Upper lobe of left lung (tissue), 6 donors: ENCODE data around the gene LPAR2. TPM values are rescaled to one million over a fixed set of nuclear protein-coding genes. Genes with fewer than 3 reads are reported as not detected.

Source experiments
- ATAC-seq, 2 donors: fragments of 200-7000 bp; cut with Tn5 transposase; one replicate each; pipeline ENCODE4 v1.9.1; 2022; ENCODE audit warnings: mild to moderate bottlenecking in 2 of 2, moderate library complexity in 2 of 2; ENCODE audit not compliant: low FRiP score in 2 of 2
- DNase-seq, 2 donors: peaks; one replicate each; pipeline ENCODE4 v3.0.0-alpha.2; 2019 to 2020
- H3K27ac ChIP-seq, 4 donors: fragments of 200-600 bp; sonication (generic); one replicate each; pipeline ENCODE4 v1.5.1; 2016 to 2019
- H3K27me3 ChIP-seq, 4 donors: fragments of 200-600 bp; sonication (generic); one replicate each; pipeline ENCODE4 v1.5.1; 2017 to 2019
- H3K36me3 ChIP-seq, 4 donors: fragments of 200-600 bp; sonication (generic); one replicate each; pipeline ENCODE4 v1.5.1; 2016 to 2019
- H3K4me1 ChIP-seq, 4 donors: fragments of 200-600 bp; sonication (generic); one replicate each; pipeline ENCODE4 v1.5.1; 2018 to 2019
- H3K4me3 ChIP-seq, 4 donors: fragments of 200-600 bp; sonication (generic); one replicate each; pipeline ENCODE4 v1.5.1; 2017 to 2019; ENCODE audit warnings: mild to moderate bottlenecking in 2 of 4, moderate library complexity in 1 of 4
- H3K9me3 ChIP-seq, 4 donors: fragments of 200-600 bp; sonication (generic); one replicate each; pipeline ENCODE4 v1.5.1; 2018 to 2019
- EP300 ChIP-seq, 4 donors: sonication (generic); formaldehyde crosslinking; IDR thresholded peaks; one replicate each; pipeline ENCODE4 v1.5.1; 2017; ENCODE audit warnings: antibody characterized with exemption in 4 of 4, control low read depth in 2 of 4
- POLR2A ChIP-seq, 4 donors: fragments of 450-650 bp; IDR thresholded peaks; one replicate each; pipeline ENCODE4 v1.5.1; 2016 to 2017; ENCODE audit warnings: antibody characterized with exemption in 4 of 4, mild to moderate bottlenecking in 2 of 4
- POLR2AphosphoS5 ChIP-seq, 2 donors: sonication (generic); formaldehyde crosslinking; IDR thresholded peaks; one replicate each; pipeline ENCODE4 v1.5.1; 2017; ENCODE audit warnings: antibody characterized with exemption in 2 of 2
- WGBS, 2 donors: methylation state at CpG; one replicate each; pipeline ENCODE4 v1.1.5; 2017 to 2018; 5-methylcytosine and 5-hydroxymethylcytosine counted together
- total RNA-seq, 6 donors: library from RNA; depleted of rRNA in 4 of 6; stranded (reverse); fragments of >200 nt in 4 of 6; gene quantifications; one replicate each; pipeline versions ENCODE4 v1.1.0 to v1.2.1, GENCODE V29; 2016 to 2021
- TF ChIP-seq, protein P1 (sequence below), 6 experiments: fragments of 450-650 bp in 4 of 6; fragments of 200-600 bp in 2 of 6; sonication (generic) in 2 of 6; IDR thresholded peaks; one replicate each; pipeline ENCODE4 v1.5.1; 2016 to 2019; ENCODE audit warnings: antibody characterized with exemption in 6 of 6
- donor health status: DM: no; HTN: no; CAD: no; lungs with moderate emphysema.
- donor health status: DM: no; HTN: yes; CAD: no; lungs with severe emphysema.

LPAR2 gene
- total RNA-seq, 6 donors from 2014 or later: 16.4 to 51.3 (median 24.1) TPM

DNA sequence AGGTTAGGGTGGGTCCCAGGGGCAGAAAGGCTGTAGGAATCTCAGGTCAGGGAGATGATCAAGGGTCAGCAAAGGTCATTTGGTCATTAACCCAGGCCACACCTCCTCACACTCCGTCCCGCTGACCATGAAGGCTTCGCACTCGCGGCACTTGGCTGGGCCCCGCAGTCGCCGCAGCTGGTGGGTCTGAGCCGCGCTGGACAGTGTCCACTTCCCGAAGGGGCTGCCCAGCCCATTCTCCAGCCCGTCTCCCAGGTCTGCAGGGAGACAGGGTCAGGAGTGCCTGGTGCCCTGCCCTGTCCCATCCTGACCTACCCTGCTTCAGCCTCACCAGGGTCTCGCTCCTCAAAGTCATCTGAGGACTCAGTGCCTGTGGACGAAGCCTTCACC lies 7.3 kb upstream of the LPAR2 start:
- H3K9me3 ChIP-seq: no peaks in the 10 kb centered on the region
- H3K27ac ChIP-seq: no peak overlapping the region
- peaks cover 5 to 79% (median 59%) of the 10 kb centered on the region in 4 donors for H3K36me3 ChIP-seq
- no peaks in the 10 kb centered on the region for H3K4me1 ChIP-seq
- TF ChIP-seq POLR2AphosphoS5 (IDR thresholded peaks at IDR 0.05) (no peak), EP300 (IDR thresholded peaks at IDR 0.05) (no peak), POLR2A (IDR thresholded peaks at IDR 0.05) (no peak)
- TF ChIP-seq, protein P1, sequence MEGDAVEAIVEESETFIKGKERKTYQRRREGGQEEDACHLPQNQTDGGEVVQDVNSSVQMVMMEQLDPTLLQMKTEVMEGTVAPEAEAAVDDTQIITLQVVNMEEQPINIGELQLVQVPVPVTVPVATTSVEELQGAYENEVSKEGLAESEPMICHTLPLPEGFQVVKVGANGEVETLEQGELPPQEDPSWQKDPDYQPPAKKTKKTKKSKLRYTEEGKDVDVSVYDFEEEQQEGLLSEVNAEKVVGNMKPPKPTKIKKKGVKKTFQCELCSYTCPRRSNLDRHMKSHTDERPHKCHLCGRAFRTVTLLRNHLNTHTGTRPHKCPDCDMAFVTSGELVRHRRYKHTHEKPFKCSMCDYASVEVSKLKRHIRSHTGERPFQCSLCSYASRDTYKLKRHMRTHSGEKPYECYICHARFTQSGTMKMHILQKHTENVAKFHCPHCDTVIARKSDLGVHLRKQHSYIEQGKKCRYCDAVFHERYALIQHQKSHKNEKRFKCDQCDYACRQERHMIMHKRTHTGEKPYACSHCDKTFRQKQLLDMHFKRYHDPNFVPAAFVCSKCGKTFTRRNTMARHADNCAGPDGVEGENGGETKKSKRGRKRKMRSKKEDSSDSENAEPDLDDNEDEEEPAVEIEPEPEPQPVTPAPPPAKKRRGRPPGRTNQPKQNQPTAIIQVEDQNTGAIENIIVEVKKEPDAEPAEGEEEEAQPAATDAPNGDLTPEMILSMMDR (IDR thresholded peaks at IDR 0.05): no peak
- ATAC-seq (no peak), DNase-seq (peak in 1 of 2 donors; percentile 63)
- H3K27me3 ChIP-seq: no peaks in the 10 kb centered on the region
- no peak overlapping the region for H3K4me3 ChIP-seq
- WGBS, 2 donors: 91% methylated on average over 12 of the region's 14 CpGs; no CpG with 5 or more reads in 1 of the 2 donors

DNA sequence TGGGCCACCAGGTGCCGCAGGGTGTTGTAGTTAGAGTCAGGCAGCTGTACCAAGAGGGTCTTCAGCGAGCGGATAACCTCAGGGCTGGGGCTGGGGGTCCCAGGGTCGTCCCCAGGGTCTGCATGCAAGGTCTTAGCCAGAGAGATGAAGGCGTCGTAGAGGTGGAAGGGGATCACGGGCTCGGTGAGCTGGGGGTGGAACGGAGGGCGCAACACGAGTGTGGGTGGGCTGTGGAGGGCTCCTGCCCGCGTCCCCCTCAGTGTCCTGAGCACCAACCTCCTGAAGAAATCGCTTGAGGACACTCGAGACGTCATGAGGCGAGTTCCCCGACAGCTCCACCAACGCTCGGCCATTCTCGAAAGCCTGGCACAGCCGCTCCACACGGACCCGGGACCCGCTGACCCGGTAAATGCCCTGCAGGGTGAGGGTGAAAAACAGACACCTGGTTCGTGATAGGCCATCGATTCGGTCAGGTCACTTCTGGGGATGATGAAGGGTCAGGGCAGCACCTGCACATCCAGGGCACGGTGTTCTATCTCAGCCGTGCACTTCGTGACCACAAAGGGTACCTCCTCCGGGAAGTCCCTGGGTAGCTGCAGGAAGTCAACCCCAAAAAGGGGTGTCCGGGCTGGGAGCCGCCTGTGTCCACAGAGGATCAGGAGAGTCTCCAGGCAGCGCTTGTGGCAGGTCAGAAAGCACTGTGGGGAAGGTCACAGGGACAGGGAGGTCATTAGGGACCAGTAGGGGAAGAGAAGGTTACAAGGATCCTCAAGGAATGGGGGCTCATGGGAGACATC lies 6.7 kb upstream of the LPAR2 start:
- H3K4me1 ChIP-seq: no peaks in the 10 kb centered on the region
- H3K27ac ChIP-seq: no peak overlapping the region
- H3K9me3 ChIP-seq: no peaks in the 10 kb centered on the region
- H3K27me3 ChIP-seq: no peaks in the 10 kb centered on the region
- H3K4me3 ChIP-seq: no peak overlapping the region
- no peak for ATAC-seq
- peak in 1 of 2 donors; percentile 73 for DNase-seq
- WGBS, 2 donors: 92 to 93% methylated on average over 35 to 36 of the region's 36 CpGs
- H3K36me3 ChIP-seq: peaks cover 5 to 80% (median 57%) of the 10 kb centered on the region in 4 donors
- no peak for TF ChIP-seq POLR2AphosphoS5 (IDR thresholded peaks at IDR 0.05)
- no peak for TF ChIP-seq POLR2A (IDR thresholded peaks at IDR 0.05)
- no peak for TF ChIP-seq EP300 (IDR thresholded peaks at IDR 0.05)
- TF ChIP-seq, protein P1 (IDR thresholded peaks at IDR 0.05): no peak

DNA sequence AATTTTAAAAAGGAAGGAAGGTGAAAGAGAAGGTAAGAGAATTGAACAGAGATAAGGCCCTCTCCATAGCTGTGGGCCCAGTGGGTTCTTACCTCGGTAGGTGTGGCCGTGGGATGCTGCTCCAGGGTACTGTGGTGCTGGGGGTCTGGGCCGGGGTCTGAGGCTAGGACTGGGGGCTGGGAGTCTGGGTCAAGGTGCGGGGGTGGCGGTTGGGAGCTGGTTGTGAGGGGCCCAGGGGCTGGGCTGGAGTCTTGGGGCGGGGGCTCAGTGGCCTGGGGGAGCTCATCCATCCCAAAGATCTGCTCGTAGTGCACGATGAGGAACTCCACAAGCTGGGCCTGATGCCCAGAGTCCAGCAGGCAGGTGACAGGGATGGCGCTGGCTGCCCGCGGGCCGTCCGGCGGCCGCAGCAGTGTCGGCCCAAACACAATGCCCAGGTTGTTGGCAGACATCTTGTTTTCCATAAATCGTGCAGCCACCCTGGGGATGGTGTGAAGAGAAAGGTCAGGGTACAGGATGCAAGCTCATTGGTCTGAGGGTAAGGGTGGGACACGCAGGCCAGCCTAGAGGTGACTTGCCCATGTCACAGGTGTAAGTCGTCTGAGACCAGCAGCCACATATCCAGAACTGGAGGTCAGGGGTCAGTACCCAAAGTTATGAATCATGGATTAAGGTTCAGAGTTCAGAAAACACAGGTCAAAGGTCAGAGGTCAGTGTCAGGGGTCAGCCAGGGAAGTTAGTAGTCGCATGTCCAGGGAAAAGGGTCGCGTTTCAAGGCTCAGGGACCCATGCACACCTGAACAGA lies 5.9 kb upstream of the LPAR2 start:
- ATAC-seq: no peak
- Histone ChIP-seq H3K27ac (no peak overlapping the region), H3K36me3 (peaks cover 5 to 73% (median 55%) of the 10 kb centered on the region in 4 donors), H3K4me1 (peaks cover 0 to 2% (median under 1%) of the 10 kb centered on the region in 4 donors), H3K27me3 (no peaks in the 10 kb centered on the region), H3K9me3 (no peaks in the 10 kb centered on the region), H3K4me3 (no peak overlapping the region)
- 91 to 97% methylated on average over 20 to 22 of the region's 22 CpGs for WGBS, 2 donors
- peak in 1 of 2 donors; percentile 69 for DNase-seq
- no peak for TF ChIP-seq POLR2AphosphoS5 (IDR thresholded peaks at IDR 0.05)
- TF ChIP-seq, protein P1 (IDR thresholded peaks at IDR 0.05): no peak
- TF ChIP-seq EP300 (IDR thresholded peaks at IDR 0.05): no peak
- TF ChIP-seq POLR2A (IDR thresholded peaks at IDR 0.05): no peak

DNA sequence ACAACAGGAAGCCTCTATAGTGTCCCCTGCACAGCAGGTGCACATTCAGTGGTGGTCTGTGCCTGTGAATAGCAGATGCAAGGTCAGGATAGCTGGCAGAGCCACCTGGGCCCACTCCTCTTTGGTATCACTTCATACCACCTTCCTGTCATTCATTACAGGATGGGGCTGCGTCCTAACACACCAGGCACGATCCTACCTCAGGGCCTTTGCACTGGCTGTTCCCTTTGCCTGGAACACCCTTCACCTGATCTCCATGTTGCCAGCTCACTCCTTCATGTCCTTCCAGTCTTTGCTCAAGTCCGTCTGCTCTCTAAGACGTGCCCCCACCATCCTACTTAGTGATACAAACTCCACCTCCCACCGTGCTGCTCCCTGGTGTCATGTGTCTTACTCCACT lies 4.6 kb upstream of the LPAR2 start:
- Histone ChIP-seq H3K36me3 (peaks cover 5 to 64% (median 48%) of the 10 kb centered on the region in 4 donors), H3K4me3 (no peak overlapping the region), H3K27ac (no peak overlapping the region), H3K27me3 (peaks cover 0 to 4% (median 0%) of the 10 kb centered on the region in 4 donors), H3K9me3 (no peaks in the 10 kb centered on the region), H3K4me1 (peaks cover 10 to 14% (median 12%) of the 10 kb centered on the region in 4 donors)
- WGBS, 2 donors: 83 to 87% methylated on average over 5 of the region's 5 CpGs
- ATAC-seq: no peak
- TF ChIP-seq EP300 (IDR thresholded peaks at IDR 0.05) (no peak), POLR2A (IDR thresholded peaks at IDR 0.05) (no peak), POLR2AphosphoS5 (IDR thresholded peaks at IDR 0.05) (no peak)
- TF ChIP-seq, protein P1 (IDR thresholded peaks at IDR 0.05): no peak
- DNase-seq: no peak
